GM21367 (cell line): ENCODE results near the gene KLK14.

Experiments
- ATAC-seq: cut with Tn5 transposase; IDR thresholded peaks from one replicate; pipeline ENCODE4 v1.9.1; 2021; ENCODE audit not compliant: unreplicated experiment

Gene KLK14

DNA sequence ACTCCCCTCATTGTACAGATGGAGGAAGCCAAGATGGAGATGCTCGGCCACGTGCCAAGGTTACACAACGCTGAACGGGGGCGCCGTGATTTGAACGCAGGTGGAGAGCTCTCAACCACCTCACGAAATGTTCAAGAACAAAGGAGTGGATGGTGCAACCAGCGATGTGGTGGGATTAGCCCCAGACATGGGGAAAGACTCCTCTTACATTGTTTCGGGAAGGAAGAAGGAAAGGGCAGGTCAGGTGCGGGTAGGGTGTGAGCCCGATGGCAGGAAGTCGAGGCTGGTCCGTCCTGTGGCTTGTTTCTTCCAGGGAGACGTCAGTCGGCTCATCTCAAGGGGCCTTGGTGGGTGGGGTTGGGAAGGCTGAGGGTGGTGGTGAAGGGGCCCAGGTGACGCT, 7.1 kb upstream of the KLK14 start:
- ATAC-seq = no peak

DNA sequence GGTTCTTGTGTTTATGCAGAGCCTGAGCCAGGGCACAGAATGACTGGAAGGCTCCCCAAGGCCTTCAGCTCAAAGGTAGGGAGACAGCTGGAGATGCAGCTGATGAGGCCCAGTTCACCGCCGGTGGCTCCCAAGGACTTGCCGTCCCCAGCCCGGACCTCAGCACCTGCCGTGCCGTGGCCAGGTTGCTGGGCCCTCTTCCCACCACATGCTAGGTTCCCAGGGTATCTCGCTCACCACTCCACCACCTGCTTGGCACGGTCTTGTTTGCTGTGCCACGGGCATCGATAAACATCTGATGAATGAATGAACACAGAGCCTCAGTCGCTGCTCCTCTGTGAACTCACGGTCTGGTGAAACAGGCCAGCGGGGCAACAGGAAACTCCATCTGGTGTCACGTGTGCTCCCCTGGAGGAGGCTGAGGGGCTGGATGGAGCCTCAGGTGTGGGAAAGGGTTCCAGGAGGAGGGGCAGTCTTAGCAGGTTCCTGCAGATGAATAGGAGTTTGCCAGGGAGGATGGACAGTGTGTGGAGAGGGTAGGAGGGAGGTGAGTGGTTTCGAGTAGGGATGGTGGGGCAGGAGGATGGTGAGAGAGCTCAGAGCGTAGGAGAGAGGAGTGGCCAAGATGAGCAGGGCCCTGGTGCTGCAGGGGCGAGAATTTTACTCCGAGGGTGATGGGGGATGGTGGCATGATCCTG, 3.6 kb upstream of the KLK14 start:
- ATAC-seq = no peak

DNA sequence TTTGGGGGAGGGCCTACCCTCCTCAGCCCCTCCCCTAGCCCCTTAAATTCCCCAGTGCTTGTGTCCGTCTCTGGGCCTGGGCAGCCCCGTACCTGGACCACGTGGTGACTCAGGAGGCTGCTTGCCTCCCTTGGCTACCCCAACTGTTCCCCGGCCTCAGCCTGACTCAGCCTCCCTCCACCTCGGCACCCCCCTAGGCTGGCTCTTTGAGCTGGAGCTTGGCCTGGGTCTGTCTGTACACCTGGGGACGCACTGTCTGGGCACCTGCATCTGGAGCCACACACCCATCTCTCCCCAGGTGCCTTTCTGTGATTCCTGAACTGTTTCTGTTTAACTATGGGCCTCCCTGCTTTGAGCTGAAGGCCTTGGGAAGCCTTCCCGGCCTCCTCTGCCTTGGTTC, 1.8 kb upstream of the KLK14 start:
- no peak for ATAC-seq

DNA sequence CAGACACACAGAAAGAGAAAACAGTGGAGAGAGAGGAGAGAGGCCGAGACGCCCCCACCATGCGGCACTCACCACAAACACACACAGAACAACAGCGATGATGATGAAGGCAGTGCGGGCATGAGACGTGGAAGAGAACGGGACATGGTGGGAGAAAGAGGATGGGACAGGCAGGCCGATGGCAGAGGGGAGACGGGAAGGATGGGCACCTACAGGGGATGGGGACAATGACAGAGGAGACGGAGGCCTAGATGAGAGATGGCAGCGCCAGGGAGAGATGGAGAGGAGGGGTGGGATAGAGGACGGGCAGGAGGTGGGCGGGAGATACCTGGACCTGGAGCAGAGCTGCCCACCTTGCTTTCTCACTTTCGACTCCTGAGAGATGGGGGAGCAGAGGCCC, 1.1 kb upstream of the KLK14 start:
- no peak for ATAC-seq

DNA sequence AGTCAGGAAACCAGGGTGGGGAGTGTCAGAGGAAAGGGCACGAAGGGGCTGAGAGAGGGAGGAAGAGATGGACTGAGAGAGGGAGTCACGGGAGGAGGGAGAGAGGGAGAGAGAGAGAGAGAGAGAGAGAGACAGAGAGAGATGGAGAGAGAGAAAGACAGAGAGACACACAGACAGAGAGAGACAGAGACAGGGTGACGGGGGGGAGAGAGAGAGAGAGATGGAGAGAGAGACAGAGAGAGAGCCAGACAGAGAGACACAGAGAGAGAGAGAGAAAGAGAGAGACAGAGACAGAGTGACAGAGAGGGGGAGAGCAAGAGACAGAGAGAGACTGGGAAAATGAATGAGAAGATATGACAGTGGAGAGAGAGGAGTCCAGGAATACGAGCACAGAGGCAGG, 494 bp upstream of the KLK14 start:
- ATAC-seq = no peak

DNA sequence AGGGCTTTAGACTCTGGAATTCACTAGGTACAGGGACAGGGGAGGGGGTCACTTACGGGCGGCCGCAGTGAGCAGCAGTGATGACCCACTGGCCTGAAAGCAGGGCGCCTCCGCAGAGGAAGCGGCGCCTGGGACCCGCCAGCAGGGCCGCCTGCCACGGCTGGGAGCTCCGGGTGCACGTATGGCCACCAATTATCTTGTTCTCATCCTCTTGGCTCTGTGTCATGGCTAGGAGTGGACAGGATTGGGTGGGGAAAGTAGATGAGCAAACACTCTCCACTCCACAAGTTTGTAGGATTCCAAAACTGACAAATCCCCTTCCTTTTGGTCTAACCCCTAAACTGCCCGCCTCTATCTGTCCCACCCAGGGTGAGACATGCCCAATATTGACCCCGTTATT, 1.2 kb downstream of the KLK14 start:
- no peak for ATAC-seq

DNA sequence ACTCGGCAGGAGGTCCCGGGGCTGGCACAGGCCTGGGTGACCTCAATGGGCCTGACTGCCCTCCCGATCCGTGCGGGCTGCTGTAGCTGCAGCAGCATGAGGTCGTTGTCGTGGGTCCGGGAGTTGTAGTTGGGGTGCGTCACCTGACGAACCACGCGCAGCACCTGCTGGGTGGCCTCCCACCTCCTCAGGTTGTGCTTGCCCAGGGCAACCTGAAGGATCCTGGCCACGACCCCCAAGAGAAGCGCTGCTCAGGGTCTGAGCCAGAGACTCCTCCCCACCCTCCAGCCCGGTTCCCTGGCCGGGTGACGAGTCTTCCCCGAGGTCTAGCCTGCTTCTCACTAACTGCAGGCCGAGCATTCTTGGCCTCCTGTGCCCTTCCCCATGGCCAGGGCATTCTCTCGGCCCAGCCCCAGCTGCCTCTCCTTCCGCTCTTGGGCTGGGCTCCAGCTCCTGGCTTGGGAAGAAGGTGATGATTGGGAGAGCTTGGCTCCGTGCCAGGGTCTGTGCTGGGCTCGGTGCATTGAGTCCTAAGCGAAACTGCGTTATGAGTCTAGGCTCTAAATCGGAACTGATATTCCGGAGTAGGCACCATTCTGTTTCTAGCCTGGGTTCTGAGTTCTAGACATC, 3.1 kb downstream of the KLK14 start:
- no peak for ATAC-seq

DNA sequence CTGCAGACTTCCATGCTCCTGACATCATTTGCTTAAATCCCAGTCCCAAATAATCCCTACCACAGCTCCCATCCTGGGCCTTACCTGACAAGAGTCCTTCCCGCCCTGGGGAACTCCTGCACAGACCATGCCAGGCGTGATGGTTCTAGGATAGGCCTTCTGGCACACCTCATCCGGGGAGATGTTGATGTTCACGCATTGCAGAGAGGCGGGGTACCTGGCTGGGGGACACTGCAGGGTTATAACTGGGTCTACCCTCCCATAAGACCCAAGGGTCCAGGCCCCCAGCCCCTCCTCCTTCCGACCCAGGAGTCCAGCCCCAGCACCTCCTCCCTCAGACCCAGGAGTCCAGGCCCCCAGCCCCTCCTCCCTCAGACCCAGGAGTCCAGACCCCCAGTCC, 4.0 kb downstream of the KLK14 start:
- ATAC-seq = no peak

DNA sequence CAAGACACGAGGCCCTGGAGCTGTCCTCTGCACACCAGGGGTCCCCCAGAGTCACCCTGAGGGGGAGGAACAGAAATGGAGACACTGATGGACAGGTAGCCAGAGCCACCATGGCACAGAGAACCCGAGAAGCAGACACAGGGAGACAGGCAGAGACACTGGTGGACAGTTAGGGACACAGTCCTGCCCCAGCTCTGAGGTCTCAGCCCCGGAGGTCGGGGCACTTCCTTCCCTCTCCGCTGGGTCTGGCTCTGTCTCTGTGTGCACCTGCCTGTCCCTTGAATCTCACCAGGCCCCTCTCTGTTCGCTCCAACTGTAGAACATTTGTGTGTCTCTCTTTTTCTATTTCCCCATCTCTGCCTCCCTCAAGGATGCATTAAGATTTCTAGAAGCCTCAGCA, 4.6 kb downstream of the KLK14 start:
- no peak for ATAC-seq

DNA sequence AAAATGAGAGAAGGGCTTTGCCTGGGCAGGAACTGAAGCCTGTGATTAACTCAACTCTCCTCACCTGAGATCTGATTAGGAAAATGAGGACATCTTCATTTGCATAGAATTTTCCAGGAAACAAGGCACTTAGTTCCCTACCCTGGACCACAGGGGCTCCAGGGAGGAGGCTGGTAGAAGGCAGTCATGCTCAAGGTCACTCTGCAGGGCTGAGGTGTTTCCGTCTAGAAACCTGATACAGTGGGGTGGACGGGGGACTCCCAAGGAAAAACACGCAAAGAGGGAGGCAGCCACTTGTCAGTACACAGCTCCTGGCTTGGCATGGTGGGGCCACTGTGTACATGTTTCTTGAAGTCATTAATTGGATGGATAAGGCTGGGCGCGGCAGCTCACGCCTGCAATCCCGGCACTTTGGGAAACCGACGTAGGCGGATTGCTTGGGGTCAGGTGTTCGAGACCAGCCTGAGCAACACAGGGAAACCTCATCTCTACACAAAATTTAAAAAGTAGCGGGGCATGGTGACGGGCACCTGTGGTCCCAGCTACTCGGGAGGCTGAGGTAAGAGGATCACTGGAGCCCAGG, 6.0 kb downstream of the KLK14 start:
- no peak for ATAC-seq

DNA sequence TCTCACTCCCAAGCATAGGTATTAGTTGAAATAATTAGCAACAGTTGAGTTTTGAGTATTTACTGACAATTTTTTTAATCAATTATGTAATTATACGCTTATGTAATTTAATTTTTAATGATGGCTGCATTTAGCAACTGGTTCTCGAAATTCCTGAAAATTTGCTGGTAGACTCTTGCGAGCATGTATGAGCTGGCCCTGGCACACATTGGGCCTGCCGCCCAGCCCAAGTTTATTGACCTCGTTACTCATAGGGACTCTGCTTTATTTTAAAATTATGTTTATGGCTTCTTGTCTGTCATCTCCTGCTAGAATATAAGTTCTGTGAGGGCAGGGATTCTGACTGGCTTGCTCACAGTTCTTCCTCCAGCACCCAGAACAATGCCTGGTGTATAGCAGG, 6.7 kb downstream of the KLK14 start:
- no peak for ATAC-seq

DNA sequence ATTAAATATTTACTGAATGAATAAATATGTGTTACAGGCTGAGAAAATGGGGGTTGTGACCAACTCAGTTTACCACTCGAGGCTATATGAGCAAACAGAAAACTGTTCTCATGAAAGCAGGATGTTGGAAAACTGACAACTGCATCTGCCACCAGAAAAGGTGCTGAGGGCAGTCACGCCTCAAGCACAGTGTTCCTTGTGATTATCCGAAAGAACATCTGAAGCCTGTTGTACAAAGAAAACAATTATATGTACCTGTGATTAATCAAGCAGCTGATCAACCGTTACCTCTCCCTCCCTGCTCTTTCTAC, 11.6 kb downstream of the KLK14 start:
- ATAC-seq = no peak

DNA sequence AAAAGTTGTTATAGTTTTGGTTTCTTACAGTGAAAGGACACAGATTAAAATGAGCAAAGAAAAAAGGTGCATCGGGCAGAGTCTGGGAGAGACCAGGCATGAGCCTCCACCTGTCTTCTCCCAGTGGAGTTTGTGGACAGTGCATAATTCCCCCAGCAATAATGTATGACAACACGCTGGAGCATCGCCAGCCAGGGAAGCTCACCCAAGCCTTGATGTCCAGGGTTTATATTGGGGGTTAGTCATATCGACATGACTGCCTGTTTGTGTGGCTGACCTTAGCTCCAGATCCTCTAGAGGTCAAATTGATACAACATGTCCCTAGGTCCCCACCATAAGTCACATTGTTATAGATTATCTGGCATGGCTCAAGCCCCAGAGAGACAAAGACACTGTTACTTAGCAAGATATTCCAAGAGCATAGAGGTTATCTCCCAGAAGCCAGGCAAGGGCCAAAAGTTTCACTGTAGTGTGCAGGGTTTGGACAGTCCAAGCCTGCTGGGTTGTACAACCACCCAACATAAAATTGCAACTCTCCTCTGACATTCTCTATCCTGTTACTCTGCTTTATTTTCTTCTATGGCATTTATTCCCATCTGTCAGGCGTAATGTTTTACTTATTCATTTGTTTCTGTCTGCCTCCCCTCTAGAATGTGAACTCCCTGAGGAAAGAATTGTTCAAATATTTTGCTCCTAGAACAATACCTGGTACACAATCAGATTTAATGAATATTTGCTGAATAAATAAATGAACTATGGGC, 12.2 kb downstream of the KLK14 start:
- ATAC-seq = no peak

DNA sequence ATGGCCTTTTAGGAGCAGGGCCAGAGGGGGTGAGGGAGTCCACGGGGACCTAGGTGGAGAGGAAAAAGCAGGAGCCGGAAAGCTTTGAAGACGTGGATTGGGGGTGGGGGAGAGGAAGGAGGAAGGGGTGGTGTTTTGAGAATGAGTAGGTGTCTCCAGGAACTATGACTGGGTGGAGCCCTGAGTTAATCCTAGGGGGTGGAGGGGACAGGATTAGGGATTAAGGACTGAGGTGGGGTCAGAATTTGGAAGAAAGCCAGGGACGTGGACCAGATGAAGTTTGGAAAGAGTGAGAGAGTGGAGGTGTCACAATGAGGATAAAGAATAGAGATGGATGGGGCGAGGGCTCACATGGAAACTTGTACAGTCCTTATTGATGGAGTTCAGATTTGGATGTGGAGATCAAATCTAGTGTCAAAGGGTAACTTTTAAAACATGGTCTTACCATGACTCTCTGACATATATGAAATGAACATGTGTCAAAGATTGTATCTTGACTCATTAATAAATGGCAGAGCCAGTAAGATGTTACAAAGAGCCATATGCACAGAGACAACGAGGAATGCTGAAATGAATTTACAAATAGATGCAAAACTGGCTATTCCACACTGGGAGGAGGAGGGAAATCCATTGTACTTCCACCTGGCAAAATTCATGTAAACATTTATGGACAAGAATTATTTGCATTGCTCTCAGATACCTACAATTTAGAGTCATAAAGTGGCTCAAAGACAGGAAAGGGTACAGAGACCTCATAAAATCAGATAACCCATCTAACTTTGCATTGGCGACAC, 16.1 kb downstream of the KLK14 start:
- no peak for ATAC-seq

DNA sequence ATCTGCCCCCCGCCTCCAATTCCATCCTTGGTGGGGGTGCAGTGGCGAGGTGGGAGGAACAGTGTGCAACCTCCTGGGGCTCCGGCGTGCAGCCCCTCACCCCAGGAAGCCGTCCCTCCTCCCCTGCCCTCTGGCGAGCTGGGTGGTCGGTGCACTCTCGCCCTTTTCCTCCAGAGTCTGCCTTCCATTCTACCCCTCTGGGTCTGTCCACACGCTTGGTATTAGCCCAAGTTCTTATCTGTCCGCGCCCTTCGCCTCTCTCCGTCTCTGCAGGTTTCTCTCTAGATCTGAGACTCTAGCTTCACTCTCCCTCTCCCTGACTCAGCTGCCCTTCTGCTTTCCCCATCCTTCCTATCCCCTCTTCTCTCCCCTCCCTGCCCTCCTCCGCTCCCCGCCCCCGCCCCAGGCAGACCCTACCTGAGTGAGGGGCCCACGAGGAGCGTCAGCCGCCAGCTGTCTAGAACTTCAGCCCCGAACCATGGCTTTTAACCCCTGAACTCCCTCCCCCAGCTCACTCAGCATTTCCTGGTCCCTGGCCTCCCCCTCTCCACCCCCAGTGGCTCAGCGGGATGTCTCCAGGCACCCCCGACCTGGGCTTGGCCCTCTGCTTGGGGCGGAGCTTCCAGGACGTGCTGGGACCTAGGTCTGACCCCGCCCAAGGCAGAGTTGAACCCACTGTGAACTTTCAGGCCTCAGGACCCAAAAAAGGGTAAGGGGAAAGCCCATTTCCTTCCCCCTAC, 17.3 kb downstream of the KLK14 start:
- ATAC-seq = no peak

DNA sequence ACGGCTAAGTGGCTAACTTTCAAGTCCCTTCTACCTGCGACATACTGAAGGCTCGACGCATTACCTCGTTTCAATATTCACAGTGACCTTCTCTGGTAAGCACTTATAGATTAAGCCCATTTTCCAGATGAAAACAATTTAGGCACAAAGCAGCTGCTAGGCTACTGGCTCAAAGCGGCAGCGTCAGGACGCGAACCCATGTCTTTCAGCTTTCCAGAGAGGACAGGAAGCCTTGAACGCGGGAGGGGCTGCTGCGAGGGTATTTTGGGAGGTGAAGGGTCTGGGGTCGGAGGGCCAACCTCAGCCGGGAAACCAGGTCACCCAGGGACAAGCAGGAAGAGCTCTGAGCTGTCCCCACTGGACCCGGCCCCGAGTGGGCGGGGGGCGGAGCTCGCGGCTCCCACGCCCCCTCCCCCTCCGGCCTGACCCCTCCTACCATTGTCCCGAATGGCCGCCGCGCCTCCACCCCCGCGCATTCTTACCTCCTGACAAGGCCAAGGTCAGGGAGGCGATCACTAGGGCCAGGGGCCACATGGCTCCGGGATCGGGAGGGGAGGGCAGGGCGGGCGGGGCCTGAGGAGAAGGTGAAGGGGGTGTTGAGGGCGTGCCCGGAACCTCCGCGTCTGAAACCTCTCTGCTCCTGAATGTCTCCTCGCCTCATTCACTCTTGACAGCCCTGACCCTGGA, 18.0 kb downstream of the KLK14 start, which contains the start of gene KLK13:
Gene KLK13, minus strand, starts transcription at position 559 of the 687 bp plus-strand sequence. Its CDS starts 25 bp downstream, at position 534.
- no peak for ATAC-seq

DNA sequence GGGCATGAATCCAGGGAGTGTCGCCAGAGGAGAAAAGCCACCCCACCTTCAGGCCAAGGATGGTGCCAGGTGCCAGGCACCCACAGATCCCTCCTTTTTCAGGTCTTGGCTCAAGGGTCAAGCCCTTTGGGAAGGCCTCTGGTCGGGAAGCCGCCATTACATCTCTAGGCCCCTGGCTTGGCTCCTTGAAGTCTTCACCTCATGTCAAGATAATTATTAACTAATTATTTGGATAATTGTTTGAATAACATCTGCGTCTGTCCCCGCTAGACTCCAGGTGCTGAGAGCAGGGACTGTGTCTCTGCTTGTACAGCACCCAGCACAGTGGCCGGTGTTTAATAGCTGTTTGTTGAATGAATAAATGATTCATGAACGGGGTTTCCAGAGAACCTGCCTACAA, 19.0 kb downstream of the KLK14 start:
- ATAC-seq = no peak

DNA sequence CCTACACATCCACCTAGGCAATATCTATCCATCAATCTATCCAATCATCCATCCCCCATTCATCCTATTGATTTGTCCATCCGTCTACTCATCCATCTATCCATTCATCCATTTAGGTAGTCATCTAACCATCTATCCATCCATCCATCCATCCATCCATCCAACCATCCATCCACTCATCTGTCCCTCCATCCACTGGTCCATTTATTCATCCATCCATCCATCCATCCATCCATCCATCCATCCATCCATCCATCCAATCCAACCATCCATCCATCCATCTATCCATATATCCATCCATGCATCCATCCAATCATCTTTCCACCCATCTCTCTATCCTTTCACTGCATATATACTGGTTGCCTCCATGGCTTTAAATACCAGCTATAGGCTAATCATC, 21.7 kb downstream of the KLK14 start:
- no peak for ATAC-seq

DNA sequence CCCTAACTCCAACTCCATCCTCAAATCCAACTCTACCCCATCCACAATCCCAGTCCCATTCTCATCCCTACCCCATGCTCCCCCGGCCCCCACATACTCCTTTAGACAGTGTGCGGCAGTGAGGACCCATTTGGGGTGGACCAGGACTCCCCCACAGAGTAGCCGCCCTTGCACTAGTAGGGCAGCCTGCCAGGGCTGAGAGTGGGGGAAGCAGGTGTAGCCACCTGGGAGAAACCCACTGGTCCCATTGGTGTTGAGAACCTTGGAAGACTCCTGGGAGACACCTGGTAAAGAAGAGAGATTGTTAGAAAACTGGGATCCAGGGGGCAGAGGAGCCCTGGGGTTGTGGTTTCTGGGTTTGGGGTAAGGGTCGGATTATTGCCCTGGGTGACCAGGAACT, 22.4 kb downstream of the KLK14 start:
- no peak for ATAC-seq

DNA sequence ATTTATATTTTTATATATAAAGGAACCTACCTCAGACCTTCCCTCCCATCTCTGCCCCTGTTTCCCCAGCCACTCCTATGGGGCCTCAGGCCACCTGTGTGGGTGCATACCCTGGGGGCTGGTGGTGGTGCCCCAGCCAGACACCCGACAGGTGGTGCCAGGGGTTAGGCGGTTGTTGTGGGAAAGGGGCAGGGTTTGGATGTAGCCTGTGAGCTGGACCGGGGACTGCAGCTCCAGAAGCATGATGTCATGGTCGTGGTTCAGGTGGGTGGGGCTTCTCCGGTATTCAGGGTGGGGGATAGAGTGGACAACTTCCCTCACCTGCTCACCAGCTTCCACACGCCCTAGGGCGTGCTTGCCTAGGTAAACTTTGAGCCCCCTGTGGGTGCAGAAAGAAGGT, 23.0 kb downstream of the KLK14 start:
- ATAC-seq = no peak
